Stimulated activated CD4-positive, alpha-beta T cell treated with anti-CD3 and anti-CD28 coated beads, TNF-alpha, amount 100 ng/mL, for 4 hours (primary cell): ENCODE results near the gene GGA3.
"Not testable (repeated sequence)": the region's sequence is repeated elsewhere in the genome, so short reads cannot be mapped to it uniquely, and the experiment has no call there.

Source experiments
- DNase-seq, 3 experiments: peaks; one replicate each; pipeline ENCODE4 v3.0.0-alpha.2; 2020; ENCODE audit warnings: low read depth in 3 of 3

Gene GGA3, protein sequence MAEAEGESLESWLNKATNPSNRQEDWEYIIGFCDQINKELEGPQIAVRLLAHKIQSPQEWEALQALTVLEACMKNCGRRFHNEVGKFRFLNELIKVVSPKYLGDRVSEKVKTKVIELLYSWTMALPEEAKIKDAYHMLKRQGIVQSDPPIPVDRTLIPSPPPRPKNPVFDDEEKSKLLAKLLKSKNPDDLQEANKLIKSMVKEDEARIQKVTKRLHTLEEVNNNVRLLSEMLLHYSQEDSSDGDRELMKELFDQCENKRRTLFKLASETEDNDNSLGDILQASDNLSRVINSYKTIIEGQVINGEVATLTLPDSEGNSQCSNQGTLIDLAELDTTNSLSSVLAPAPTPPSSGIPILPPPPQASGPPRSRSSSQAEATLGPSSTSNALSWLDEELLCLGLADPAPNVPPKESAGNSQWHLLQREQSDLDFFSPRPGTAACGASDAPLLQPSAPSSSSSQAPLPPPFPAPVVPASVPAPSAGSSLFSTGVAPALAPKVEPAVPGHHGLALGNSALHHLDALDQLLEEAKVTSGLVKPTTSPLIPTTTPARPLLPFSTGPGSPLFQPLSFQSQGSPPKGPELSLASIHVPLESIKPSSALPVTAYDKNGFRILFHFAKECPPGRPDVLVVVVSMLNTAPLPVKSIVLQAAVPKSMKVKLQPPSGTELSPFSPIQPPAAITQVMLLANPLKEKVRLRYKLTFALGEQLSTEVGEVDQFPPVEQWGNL

DNA sequence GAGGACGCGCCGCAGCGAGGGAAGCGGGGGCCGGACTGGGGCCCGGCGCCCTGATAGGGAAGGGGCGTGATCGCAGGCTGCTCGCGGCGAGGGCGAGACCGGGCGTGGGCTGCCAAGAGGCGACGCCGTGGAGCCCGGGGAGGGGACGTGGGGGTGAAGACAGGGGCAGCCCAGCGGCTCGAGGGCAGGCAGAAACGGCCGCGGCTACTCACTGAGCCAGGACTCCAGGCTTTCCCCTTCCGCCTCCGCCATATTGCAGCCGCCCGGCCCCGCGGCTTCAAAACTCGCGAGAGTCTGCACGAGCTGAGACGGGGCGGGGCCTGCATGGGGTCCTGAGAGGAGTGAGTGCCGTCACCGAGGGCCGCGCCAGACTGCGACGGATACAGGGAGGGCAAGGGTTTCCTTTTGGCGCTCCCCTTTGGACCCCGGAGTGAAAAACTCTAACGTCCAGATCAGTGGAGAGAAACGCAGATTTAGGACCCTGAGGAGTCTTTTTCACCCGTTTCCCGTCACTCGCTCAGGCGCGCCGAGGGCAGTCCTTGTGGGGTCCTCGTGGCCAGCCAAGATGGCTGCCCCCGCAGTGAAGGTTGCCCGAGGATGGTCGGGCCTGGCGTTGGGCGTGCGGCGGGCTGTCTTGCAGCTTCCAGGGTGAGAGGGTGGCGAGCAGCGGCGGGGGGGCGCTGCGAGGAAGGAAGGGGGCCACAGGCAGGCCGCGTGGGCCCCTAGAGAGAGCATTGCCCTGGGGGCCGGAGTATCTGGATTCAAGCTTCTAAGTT lies at the start of gene GGA3, which contains the start of gene MRPS7:
Gene GGA3, minus strand, starts transcription at position 271 of the 776 bp plus-strand sequence. Its CDS starts 19 bp downstream, at position 252.
Gene MRPS7, plus strand, starts transcription at position 544 of the 776 bp plus-strand sequence. Its CDS starts 22 bp downstream, at position 566.
- peak; percentile 93 to 96 (median 94) for DNase-seq

DNA sequence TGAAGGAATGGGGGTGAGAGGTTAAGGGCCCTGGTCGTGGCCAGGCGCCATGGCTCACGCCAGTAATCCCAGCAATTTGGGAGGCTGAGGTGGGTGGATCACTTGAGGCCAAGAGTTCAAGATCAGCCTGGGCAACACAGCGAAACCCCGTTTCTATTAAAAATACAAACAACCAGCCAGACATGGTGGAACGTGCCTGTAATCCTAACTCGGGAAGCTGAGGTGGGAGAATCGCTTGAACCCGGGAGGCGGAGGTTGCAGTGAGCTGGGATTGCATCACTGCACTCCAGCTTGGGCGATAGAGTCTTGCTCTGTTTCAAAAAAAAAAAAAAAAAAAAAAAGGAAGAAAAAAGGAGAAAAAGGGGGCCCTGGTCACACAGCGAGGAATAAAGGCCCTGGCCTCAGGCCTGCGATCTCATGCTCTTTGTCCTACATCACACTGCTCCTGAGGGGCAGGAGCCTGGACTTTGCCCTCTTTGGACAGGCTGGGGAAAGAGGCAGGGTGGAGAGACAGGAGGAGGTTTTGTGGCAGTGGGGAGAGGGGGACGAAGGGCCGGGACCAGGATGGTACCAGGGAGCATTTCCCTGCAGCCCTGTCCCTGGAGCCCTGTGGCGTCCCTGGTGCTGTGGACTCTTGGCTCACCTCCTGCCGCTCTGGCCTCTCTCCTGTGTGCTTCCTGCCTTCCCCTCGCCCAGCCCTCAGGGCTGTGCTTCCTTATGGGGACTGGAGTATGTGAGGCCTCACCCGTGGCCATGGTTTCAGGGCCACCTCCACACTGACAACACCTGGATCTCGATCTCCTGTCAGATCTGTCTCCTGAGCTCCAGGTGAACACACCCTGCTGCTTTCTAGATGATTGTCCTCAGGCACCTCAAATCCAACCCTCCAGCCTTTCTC lies 47.6 kb upstream of the GGA3 start:
- DNase-seq, result no peak

DNA sequence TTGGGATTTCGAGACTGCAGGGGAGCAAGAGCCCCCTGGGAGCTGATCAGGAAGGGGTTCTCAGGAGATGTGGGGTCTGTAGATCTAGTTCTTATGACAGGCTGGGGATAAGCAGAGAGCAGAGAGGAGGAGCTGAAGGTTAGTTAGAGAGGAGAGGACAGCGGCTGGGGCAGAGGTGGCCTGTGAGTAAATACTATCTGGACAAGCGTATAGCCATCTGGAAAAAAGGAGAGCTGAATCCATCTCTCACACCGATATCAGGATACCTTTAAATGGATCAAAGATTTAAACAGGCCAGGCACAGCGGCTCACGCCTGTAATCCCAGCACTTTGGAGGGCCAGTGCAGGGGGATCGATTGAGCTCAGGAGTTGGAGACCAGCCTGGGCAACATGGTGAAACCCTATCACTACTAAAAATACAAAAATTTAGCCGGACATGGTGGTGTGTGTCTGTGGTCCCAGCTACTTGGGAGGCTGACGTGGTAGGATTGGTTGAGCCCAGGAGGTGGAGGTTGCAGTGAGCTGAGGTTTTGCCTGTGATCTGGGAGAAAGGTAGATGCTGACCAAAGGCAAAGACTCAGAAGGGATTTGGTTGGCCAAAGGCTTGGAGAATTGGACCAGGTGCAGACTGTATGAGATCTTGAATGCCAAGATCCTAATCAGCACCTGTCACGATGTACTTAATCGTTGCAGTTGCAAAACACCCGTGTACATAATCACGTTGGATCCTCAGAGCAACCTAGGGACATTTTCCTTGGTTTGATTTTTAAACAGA lies 46.7 kb upstream of the GGA3 start:
- DNase-seq, result no peak

DNA sequence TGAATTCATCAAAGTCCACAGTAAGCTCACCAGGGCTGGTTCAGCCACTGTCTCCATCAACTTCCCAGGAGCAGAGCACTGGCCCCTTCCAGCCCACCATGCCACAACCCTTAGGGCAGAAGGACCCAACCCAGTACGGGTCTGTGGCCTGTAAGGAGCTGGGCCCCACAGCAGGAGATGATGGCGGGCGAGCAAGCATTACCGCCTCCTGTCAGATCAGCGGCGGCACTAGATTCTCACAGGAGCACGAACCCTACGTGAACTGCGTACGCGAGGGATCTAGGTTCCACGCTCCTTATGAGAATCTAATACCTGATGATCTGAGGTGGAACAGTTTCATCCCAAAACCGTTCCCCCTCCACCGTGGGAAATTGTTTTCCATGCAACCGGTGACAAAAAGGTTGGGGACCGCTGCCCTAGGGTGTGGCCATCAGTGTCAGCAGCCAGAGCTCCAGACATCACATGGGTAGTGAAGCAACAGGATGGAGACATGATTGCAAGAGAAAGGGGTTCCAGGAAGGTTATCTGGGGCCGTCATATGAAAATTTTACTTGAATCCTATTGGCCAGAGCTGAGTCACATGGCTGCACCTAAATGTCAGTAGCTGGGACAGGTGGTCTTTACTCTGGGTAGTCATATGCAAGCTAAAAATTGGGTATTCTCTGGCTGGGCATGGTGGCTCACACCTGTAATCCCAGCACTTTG lies 40.2 kb upstream of the GGA3 start:
- DNase-seq, result no peak

DNA sequence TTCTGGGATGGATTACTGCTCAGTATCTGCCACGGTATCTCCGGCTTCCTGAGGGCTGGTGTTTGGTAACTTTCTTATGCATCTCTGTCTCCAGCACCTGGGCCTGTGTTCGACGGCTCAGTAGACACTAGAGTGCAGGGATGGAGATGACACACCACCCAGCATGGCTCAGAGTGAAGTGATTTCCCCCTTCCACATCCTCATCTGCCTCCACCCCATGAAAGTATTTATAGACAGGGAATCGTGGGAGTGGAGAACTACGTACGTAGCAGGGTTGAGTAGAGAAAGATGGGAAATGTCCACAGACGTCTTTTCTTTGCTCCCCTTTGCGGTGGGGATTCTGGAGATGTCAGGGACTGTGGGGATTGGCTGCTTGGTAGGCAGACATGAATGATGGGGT lies 39.6 kb upstream of the GGA3 start:
- DNase-seq, result no peak

DNA sequence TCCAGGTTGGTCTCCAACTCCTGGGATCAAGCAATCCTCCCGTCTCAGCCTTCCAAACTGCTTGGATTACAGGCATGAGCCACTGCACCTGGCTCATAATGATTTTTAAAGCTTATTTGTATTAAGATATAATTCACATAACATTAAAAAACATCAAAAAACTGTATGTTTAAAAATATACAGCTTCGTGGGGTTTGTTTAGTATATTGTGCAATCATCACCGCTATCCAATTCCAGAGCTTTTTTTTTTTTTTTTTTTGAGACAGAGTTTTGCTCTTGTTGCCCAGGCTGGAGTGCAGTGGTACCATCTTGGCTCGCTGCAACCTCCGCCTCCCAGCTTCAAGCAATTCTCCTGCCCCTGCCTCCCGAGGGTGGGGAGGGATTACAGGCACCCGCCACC lies 38.9 kb upstream of the GGA3 start:
- no peak for DNase-seq

DNA sequence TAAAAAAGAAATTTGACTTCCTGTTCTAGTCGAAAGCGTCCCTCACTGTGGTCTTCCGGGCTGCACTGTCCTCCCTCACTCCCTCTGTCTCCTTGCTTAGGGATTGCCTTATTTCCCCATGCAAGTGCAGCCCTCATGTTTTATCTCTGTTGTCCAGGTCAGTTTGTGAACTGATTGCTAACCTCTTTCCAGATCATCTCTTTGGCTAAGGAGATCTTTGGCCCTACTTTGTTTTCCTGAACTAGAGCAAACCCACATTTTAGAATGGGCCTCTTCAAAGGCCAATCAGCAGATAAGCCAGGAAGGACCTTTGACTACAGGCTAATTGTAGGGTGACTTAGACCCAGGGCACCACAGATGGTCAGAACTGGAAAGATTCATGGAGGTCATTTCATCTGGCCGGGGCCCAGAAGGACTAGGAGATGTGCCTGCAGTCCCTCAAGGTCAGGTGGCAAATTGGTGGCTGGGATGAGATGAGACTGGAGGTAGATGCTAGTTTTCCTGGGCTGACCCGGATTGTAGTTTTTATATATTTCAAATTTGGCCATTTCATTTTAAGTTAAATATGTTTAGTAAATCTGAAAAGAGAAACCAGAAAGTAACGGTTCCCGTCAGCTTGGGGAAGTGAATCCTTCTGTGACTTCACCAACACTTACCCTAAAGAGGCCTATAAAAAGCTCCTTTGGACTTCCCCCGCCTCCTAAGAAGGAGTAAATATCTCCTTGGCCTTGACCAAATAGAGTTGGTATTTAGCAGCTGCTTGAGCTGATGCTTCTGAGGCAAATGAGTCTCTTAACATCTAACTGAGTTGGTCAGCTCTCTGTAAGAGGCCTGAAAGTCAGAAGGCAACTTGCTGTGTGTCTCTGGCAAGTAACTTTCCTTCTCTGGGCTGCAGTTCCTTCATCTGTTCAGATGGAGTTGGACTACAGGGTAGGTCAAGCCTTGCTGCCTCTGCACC lies 34.1 kb upstream of the GGA3 start:
- no peak for DNase-seq

DNA sequence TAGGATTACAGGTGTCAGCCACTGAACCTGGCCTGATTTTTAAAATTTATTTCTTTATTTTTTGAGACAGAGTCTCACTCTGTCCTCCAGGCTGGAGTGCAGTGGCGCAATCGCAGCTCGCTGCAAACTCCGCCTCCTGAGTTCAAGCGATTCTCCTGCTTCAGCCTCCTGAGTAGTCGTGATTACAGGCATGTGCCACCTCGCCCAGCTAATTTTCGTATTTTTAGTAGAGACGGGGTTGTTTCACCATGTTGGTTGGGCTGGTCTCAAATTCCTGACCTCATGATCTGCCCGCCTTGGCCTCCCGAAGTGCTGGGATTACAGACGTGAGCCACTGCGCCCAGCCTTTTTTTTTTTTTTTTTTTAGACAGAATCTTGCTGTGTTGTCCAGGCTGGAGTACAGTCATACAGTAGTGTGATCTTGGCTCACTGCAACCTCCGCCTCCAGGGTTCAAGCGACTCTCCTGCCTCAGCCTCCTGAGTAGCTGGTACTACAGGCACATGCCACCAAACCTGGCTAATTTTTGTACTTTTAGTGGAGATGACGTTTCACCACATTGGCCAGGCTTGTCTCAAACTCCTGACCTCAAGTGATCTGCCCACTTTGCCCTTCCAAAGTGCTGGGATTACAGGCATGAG lies 31.5 kb upstream of the GGA3 start:
- not testable (repeated sequence) for DNase-seq

DNA sequence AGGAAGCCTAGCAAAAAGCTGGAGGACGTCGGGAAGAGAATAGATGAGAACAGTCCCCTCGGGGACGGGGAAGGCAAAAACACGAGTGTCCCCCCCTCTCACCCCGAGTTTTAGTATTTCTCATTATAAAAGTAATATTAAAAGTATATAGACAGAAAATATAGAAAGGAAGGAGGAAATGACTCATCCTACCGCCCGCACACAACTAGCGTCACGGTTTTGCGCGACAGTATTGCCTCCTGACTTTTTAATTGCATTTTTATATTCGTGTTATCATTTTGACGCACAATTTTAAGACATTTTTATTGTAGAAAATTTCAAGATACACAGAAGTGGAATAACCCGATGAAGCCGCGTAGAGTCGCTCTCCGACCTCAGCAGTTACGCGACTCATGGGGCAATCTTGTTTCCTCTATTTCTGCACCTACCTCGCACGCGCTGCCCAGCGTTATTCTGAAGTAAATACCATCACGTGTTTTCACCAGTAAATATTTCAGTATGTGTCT lies 28.5 kb upstream of the GGA3 start:
- peak in 2 of 3 experiments; percentile 43 to 57 for DNase-seq

DNA sequence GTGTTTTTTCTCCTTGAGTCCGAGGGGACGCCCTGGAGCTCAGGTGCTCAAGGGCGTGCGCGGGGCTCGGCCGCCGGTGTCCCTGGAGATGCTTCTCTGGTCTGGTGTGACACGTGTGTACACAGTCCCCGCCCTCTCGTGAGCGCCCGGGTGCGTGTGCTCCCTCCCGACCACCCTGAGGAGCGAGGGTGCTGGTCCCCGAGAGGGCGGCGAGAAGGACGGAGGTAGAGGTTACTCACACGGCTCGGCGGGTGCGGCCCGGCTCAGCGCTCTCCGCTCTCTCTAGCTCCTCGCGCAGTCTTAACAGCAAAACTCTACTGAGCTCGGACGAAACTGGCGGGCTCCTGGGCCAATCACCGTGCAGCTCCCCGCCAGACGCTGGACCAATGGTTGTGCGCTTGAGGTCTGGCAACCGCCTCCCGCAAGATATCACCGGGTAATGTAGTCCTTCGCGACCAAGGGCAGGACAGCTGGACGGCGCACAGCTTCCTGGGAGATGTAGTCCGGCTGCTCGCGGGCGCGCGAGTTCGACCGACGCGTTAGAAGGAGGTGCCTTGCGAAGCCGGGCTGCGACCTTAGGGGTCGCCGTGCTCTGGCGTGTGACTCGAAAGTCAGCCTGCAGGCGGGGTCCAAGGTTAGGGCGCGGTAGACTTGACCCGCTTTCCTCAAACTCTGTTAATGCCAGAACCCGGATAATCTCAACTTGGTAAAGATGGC lies 27.9 kb upstream of the GGA3 start, which contains the start of gene SLC25A19:
Gene SLC25A19, minus strand, starts transcription at position 319 of the 717 bp plus-strand sequence. CDS start 2,669 bp downstream, outside the sequence.
- DNase-seq, result peak; percentile 80 to 93 (median 91)

DNA sequence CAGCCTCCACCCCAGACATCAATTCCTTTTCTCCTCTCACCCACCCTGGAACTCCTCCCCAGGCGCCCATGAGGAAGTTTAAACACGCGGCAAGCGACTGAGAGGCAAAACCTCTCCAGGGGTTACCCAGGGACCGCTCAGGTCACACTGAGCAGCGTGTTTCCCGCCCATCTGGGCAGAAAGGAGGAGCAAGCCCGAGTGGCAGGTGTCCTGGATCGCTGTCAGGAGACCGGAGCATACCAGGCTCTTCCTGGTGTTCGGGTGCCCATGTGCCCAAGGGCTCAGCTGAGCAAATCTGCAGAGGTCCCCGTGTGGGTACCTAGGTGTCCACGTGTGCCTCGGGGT lies 27.3 kb upstream of the GGA3 start:
- DNase-seq, result peak in 1 of 3 experiments; percentile 26

DNA sequence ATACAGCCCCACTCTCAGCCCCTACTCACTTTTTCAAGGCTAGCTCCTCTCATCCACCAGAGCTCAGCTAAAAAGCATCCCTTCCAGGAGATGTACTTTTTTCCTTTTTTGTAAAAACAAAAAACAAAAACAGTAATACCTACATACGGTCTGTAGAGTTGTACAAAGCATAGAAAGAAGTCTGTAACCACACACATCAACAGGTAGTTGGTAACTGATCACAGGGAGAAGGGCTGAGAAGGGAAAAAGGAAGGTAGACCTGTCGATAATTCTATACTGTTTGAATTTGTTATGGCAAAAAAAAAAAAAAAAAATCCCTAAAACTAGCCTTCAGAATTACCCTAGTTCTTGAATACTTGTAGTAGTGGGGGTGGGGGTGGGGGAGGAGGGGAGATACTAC lies 27.0 kb upstream of the GGA3 start:
- DNase-seq, result no peak

DNA sequence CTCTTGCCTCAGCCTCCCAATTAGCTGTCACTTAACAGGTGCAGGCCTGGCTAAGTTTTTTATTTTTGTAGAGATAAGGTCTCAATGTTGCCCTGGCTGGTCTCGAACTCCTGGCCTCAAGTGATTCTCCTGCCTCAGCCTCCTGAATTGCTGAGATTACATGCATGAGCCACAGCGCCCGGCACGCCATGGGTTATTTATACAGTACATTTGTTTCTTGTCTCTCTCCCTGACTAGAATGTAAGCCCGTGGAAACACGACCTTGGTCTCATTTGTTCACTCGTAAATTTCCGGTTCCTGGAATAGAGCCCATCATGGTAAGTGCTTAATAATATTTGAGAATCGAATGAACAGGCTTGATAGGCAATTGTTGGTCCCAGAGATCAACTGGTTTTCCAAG lies 25.8 kb upstream of the GGA3 start:
- DNase-seq, result no peak

DNA sequence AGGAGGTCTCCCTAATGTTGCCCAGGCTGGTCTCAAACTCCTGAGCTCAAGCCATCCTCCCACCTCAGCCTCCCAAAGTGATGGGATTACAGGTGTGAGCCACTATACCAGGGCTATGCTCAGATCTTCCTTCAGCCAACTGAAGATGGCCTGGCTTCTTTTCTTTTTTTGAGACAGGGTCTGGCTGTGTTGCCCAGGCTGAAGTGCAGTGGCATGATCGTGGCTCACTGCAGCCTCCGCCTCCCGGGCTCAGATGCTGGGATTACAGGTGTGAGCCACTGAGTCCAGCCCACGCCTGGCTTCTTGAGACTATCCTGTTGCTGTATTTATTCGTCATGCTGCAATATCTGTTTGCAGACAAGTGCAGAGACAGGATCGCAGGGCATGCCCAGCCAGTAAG lies 23.7 kb upstream of the GGA3 start:
- DNase-seq, result no peak

DNA sequence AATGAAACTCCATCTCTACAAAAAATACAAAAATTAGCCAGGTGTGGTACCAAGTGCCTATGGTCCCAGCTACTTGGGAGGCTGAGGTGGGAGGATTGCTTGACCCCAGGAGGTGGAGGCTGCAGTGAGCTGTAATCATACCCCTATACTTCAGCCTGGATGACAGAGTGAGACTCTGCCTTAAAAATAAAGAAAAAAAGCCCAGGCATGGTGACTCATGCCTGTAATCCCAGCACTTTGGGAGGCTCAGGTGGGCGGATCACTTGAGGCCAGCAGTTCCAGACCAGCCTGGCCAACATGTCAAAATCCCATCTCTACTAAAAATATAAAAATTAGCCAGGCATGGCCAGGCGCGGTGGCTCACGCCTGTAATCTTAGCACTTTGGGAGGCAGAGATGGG lies 18.8 kb upstream of the GGA3 start:
- DNase-seq, result not testable (repeated sequence)

DNA sequence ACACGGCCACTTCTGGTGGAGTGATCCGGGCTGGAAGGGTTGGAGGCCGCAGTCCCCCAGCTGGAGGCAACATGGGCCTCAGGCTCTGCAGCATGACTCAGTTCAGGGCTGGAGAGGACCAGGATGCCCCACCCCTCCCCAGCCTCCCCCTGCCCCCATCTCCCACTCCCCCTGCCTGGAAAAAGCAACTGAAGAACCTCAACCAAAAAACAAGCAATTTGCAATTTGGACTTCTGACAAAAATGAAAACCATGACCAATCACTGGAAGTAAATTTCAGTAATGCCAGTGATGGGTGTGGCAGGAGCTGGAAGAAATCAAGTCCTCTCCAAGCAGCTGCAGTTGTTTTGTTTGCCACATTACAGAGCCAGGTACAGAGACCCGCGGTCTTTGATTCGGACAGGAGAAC lies 16.3 kb upstream of the GGA3 start:
- no peak for DNase-seq
